GM12878 (cell line): ENCODE results near the gene TOLLIP. TPM values are rescaled to one million over a fixed set of nuclear protein-coding genes. Genes with fewer than 3 reads are reported as not detected.

ENCODE experiments used
- ATAC-seq: fragments of 200-7000 bp; cut with Tn5 transposase; 3 replicates; pipeline ENCODE4 v1.9.1; 2020; ENCODE audit warnings: mild to moderate bottlenecking, moderate library complexity
- BruUV-seq: library from RNA; stranded (reverse); fragments of 400-500 nt; replicated peaks from 2 replicates; lab custom pipeline; 2021; lab: Mats Ljungman, UMichigan
- CTCF ChIA-PET: fragments of 300-600 bp; sonication (Branson Sonifier 250); formaldehyde crosslinking; extraction: SDS; loops from one replicate; lab custom pipeline; 2021; ENCODE audit warnings: inconsistent platforms; lab: Yijun Ruan, JAX
- POLR2A ChIA-PET: fragments of 350-600 bp; formaldehyde crosslinking; extraction: SDS; loops from one replicate; lab custom pipeline; 2021; ENCODE audit warnings: inconsistent platforms; lab: Charles Lee
- RAD21 ChIA-PET: fragments of 300-600 bp; sonication (Branson Sonifier 250); formaldehyde crosslinking; loops from one replicate; lab custom pipeline; 2023; ENCODE audit warnings: antibody characterized with exemption; ENCODE audit not compliant: unreplicated experiment; lab: Charles Lee
- SMC1A ChIA-PET: fragments of 300-600 bp; sonication (Branson Sonifier 250); formaldehyde crosslinking; loops from one replicate; lab custom pipeline; 2023; ENCODE audit not compliant: unreplicated experiment, uncharacterized antibody; lab: Charles Lee
- DNase-seq: peaks from one replicate; pipeline ENCODE4 v3.0.0-alpha.2; 2011; ENCODE audit warnings: low read depth, low spot score
- FAIRE-seq: peaks from 3 replicates; lab custom pipeline; 2011; peaks lifted over from hg19 to GRCh38; lab: Jason Lieb, UNC
- H2AFZ ChIP-seq: 2 replicates; pipeline ENCODE4 v1.6.0; 2011; ENCODE audit warnings: low read depth, low read length, control low read depth; ENCODE audit not compliant: control insufficient read depth
- H3K27ac ChIP-seq: 2 replicates; pipeline ENCODE4 v1.5.1; 2011; ENCODE audit warnings: control low read depth; ENCODE audit not compliant: control insufficient read depth, insufficient read depth
- H3K27me3 ChIP-seq, 2 experiments: replicated peaks in 1 of 2; 2 replicates each; pipeline versions ENCODE4 v1.6.0 to v1.6.1; 2011; ENCODE audit warnings: low read length in 1 of 2; ENCODE audit not compliant: control insufficient read depth in 2 of 2, insufficient read depth in 2 of 2
- H3K36me3 ChIP-seq, 2 experiments: 2 replicates each; pipeline ENCODE4 v1.5.1; 2011; ENCODE audit warnings: low read length in 1 of 2; ENCODE audit not compliant: control insufficient read depth in 2 of 2, insufficient read depth in 2 of 2
- H3K4me1 ChIP-seq: 2 replicates; pipeline ENCODE4 v1.6.1; 2011; ENCODE audit warnings: mild to moderate bottlenecking, low read length, moderate library complexity, mixed read lengths; ENCODE audit not compliant: control insufficient read depth, insufficient read depth
- H3K4me2 ChIP-seq: 2 replicates; pipeline ENCODE4 v1.6.0; 2011; ENCODE audit warnings: control low read depth; ENCODE audit not compliant: control insufficient read depth, insufficient read depth
- H3K4me3 ChIP-seq: fragments of 200-600 bp; sonication (generic); 2 replicates; pipeline ENCODE4 v1.5.1; 2016
- H3K79me2 ChIP-seq: 2 replicates; pipeline ENCODE4 v1.6.0; 2011; ENCODE audit warnings: low read length; ENCODE audit not compliant: control insufficient read depth, insufficient read depth
- H3K9ac ChIP-seq: 2 replicates; pipeline ENCODE4 v1.8.0; 2011; ENCODE audit warnings: low read length, control low read depth, mixed read lengths; ENCODE audit not compliant: control insufficient read depth, insufficient read depth
- H3K9me3 ChIP-seq: replicated peaks from 3 replicates; pipeline ENCODE4 v1.5.1; 2011; ENCODE audit warnings: mild to moderate bottlenecking, low read length; ENCODE audit not compliant: control insufficient read depth, insufficient read depth
- H4K20me1 ChIP-seq: 2 replicates; pipeline ENCODE4 v1.6.0; 2011; ENCODE audit not compliant: control insufficient read depth, insufficient read depth
- CHD2 ChIP-seq: IDR thresholded peaks from 2 replicates; pipeline ENCODE4 v1.6.1; 2011; ENCODE audit warnings: low read depth, low read length, improper control_type of control experiment, borderline replicate concordance
- EP300 ChIP-seq, 2 experiments: fragments of 150-350 bp in 1 of 2; IDR thresholded peaks; 2 replicates each; pipeline ENCODE4 v1.6.1; 2011 to 2012; ENCODE audit warnings: low read depth in 2 of 2, low read length in 2 of 2, borderline replicate concordance in 1 of 2, improper control_type of control experiment in 1 of 2, inconsistent platforms in 1 of 2; ENCODE audit not compliant: control insufficient read depth in 1 of 2
- EZH2 ChIP-seq: IDR thresholded peaks from 2 replicates; pipeline ENCODE4 v1.6.1; 2012; ENCODE audit warnings: low read depth, mild to moderate bottlenecking, control low read depth, inconsistent platforms, low read length, borderline replicate concordance; ENCODE audit not compliant: control insufficient read depth
- FOXK2 ChIP-seq: fragments of 450-650 bp; IDR thresholded peaks from 2 replicates; pipeline ENCODE4 v1.6.1; 2017; ENCODE audit warnings: mild to moderate bottlenecking, moderate library complexity
- HDAC2 ChIP-seq: fragments of 200-600 bp; sonication (generic); IDR thresholded peaks from 2 replicates; pipeline ENCODE4 v1.6.1; 2017
- IKZF2 ChIP-seq, 2 experiments: fragments of 450-650 bp; IDR thresholded peaks; 2 replicates each; pipeline ENCODE4 v1.6.1; 2017; ENCODE audit warnings: mild to moderate bottlenecking in 2 of 2, moderate library complexity in 2 of 2
- MXI1 ChIP-seq: fragments of 150-350 bp; IDR thresholded peaks from 2 replicates; pipeline ENCODE4 v1.6.1; 2011; ENCODE audit warnings: low read depth, mild to moderate bottlenecking, inconsistent platforms, low read length, improper control_type of control experiment
- NFYA ChIP-seq: IDR thresholded peaks from 2 replicates; pipeline ENCODE4 v1.6.1; 2011; ENCODE audit warnings: low read depth, mild to moderate bottlenecking, low read length, improper control_type of control experiment, borderline replicate concordance
- NFYB ChIP-seq: IDR thresholded peaks from 2 replicates; pipeline ENCODE4 v1.6.1; 2011; ENCODE audit warnings: low read depth, mild to moderate bottlenecking, low read length, improper control_type of control experiment, moderate library complexity; ENCODE audit not compliant: insufficient read depth
- ZNF384 ChIP-seq: IDR thresholded peaks from 2 replicates; pipeline ENCODE4 v1.6.1; 2012; ENCODE audit warnings: low read depth, mild to moderate bottlenecking, low read length, improper control_type of control experiment, borderline replicate concordance
- WGBS: methylation state at CpG from one replicate; pipeline ENCODE4 v1.1.6; 2016; ENCODE audit warnings: low lambda C conversion rate; ENCODE audit not compliant: insufficient replicate concordance, insufficient coverage; ENCODE audit errors: missing lambda C conversion rate; 5-methylcytosine and 5-hydroxymethylcytosine counted together
- in situ Hi-C: fragments of 300-500 bp; cut with MboI; formaldehyde crosslinking; loops from 9 replicates; pipeline ENCODE4 v1.14.3; 2018; ENCODE audit warnings: mixed read lengths
- intact Hi-C: fragments of 100-400 bp; cut with micrococcal nuclease; formaldehyde crosslinking; loops from one replicate; pipeline ENCODE4 v1.14.2; 2022; ENCODE audit not compliant: unreplicated experiment
- polyA plus RNA-seq, 11 experiments: library from polyadenylated mRNA; depleted of rRNA in 4 of 11; unstranded in 6 of 11; stranded (reverse) in 5 of 11; fragments of >200 nt; fragmentation: Nextera tagmentation in 4 of 11; fragmentation: Illumina TruSeq in 1 of 11; extraction: Ambion mirVana in 4 of 11; extraction: Trizol in 1 of 11; gene quantifications; 1 replicate in 1 of 11; 2 replicates in 10 of 11; pipeline versions ENCODE4 v1.2.1 to v1.2.3, GENCODE V29; 2011 to 2016; ENCODE audit warnings: inconsistent platforms in 2 of 11, missing spikeins in 2 of 11, low read depth in 1 of 11
- total RNA-seq, 4 experiments: library from RNA; depleted of rRNA in 3 of 4; stranded (reverse); fragments of >200 nt in 3 of 4; fragmentation: Illumina TruSeq in 1 of 4; extraction: Trizol in 1 of 4; gene quantifications; 2 replicates each; pipeline versions ENCODE4 v1.2.1 to v1.2.3, GENCODE V29; 2013 to 2021
- TF ChIP-seq, protein P1 (sequence below): fragments of 450-650 bp; IDR thresholded peaks from 2 replicates; pipeline ENCODE4 v1.6.1; 2018; ENCODE audit warnings: mild to moderate bottlenecking, low read depth, moderate library complexity; ENCODE audit not compliant: partially characterized antibody
- TF ChIP-seq, protein P2 (sequence below): fragments of 450-650 bp; IDR thresholded peaks from 2 replicates; pipeline ENCODE4 v1.6.1; 2017; ENCODE audit warnings: mild to moderate bottlenecking, moderate library complexity
- TF ChIP-seq, protein P3 (sequence below): fragments of 450-650 bp; IDR thresholded peaks from 2 replicates; pipeline ENCODE4 v1.6.1; 2017; ENCODE audit warnings: antibody characterized with exemption, mild to moderate bottlenecking, moderate library complexity

TOLLIP gene
- total and polyA plus RNA-seq, 10 of the 15 experiments (the other 5 are each of a cell fraction or from before 2014, with no cell fraction given): 0.47 to 39.5 (median 21.6) TPM

DNA sequence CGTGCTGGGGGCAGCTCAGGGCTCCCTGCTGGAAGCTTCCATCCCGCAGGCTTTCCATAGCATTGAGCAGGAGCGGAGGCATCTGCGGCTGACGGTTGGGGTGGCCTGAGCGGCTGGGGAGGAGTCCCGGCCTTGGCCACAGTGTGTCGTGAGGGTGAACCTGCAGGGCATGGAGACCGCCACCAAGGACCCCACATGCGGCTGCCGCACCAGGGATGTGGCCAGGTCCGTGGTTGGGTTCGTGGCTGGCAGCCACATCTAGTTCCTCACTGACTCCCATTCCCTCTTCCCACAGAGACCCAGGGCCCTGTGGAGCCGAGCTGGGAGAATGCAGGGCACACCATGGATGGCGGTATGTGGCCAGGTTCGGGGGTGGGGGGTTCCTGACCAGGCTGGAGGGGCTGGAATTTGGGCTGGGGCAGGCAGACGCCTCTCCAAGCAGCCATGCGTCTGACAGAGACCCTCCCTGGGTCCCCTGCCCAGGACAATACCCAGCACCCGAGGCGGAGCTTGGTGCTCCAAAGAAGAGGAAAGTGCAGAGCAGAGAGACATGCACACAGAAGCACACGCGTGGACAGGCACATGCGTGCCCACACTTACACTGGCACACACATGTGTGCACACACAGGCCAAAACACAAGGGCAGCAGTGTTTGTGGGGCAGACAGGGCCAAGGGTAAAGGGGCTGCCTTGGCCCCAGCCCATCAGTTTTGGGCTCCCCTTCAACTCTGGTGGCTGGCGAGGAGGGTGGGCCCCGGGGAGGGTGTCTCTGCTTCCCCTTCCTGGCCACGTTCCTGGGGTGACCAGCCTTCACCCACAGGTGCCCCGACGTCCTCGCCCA is 83.8 kb downstream of the TOLLIP start:
- in situ Hi-C loops (no loop called here), intact Hi-C loops (no loop called here)
- no peak overlapping the region for H2AFZ ChIP-seq
- H4K20me1 ChIP-seq: no peaks in the 10 kb centered on the region
- ChIA-PET SMC1A (no interaction called here), POLR2A (no interaction called here), RAD21 (no interaction called here), CTCF (no interaction called here)
- DNase-seq (no peak), FAIRE-seq (no peak), ATAC-seq (no peak)
- no peak overlapping the region for H3K4me3 ChIP-seq
- no peak overlapping the region for H3K4me2 ChIP-seq
- WGBS: 55% methylated on average over 28 of the region's 29 CpGs
- no peaks in the 10 kb centered on the region for H3K36me3 ChIP-seq
- H3K9me3 ChIP-seq: no peaks in the 10 kb centered on the region
- no peak overlapping the region for H3K27ac ChIP-seq
- no TSS peak for BruUV-seq
- H3K4me1 ChIP-seq: no peaks in the 10 kb centered on the region
- no peaks in the 10 kb centered on the region for H3K27me3 ChIP-seq
- no peak overlapping the region for H3K9ac ChIP-seq
- H3K79me2 ChIP-seq: no peaks in the 10 kb centered on the region
- TF ChIP-seq IKZF2 (IDR thresholded peaks at IDR 0.05): no peak
- TF ChIP-seq FOXK2: no peak
- no peak for TF ChIP-seq EZH2
- no peak for TF ChIP-seq NFYB
- TF ChIP-seq, protein P1, sequence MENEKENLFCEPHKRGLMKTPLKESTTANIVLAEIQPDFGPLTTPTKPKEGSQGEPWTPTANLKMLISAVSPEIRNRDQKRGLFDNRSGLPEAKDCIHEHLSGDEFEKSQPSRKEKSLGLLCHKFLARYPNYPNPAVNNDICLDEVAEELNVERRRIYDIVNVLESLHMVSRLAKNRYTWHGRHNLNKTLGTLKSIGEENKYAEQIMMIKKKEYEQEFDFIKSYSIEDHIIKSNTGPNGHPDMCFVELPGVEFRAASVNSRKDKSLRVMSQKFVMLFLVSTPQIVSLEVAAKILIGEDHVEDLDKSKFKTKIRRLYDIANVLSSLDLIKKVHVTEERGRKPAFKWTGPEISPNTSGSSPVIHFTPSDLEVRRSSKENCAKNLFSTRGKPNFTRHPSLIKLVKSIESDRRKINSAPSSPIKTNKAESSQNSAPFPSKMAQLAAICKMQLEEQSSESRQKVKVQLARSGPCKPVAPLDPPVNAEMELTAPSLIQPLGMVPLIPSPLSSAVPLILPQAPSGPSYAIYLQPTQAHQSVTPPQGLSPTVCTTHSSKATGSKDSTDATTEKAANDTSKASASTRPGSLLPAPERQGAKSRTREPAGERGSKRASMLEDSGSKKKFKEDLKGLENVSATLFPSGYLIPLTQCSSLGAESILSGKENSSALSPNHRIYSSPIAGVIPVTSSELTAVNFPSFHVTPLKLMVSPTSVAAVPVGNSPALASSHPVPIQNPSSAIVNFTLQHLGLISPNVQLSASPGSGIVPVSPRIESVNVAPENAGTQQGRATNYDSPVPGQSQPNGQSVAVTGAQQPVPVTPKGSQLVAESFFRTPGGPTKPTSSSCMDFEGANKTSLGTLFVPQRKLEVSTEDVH: no peak
- no peak for TF ChIP-seq NFYA
- no peak for TF ChIP-seq EP300 (IDR thresholded peaks at IDR 0.05; ENCODE audit: borderline replicate concordance in 1 of 2, control insufficient read depth in 1 of 2, low read depth in 2 of 2, low read length in 2 of 2)
- no peak for TF ChIP-seq CHD2
- TF ChIP-seq ZNF384: no peak
- TF ChIP-seq HDAC2: no peak
- TF ChIP-seq MXI1: no peak
- TF ChIP-seq, protein P2, sequence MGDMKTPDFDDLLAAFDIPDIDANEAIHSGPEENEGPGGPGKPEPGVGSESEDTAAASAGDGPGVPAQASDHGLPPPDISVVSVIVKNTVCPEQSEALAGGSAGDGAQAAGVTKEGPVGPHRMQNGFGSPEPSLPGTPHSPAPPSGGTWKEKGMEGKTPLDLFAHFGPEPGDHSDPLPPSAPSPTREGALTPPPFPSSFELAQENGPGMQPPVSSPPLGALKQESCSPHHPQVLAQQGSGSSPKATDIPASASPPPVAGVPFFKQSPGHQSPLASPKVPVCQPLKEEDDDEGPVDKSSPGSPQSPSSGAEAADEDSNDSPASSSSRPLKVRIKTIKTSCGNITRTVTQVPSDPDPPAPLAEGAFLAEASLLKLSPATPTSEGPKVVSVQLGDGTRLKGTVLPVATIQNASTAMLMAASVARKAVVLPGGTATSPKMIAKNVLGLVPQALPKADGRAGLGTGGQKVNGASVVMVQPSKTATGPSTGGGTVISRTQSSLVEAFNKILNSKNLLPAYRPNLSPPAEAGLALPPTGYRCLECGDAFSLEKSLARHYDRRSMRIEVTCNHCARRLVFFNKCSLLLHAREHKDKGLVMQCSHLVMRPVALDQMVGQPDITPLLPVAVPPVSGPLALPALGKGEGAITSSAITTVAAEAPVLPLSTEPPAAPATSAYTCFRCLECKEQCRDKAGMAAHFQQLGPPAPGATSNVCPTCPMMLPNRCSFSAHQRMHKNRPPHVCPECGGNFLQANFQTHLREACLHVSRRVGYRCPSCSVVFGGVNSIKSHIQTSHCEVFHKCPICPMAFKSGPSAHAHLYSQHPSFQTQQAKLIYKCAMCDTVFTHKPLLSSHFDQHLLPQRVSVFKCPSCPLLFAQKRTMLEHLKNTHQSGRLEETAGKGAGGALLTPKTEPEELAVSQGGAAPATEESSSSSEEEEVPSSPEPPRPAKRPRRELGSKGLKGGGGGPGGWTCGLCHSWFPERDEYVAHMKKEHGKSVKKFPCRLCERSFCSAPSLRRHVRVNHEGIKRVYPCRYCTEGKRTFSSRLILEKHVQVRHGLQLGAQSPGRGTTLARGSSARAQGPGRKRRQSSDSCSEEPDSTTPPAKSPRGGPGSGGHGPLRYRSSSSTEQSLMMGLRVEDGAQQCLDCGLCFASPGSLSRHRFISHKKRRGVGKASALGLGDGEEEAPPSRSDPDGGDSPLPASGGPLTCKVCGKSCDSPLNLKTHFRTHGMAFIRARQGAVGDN: no peak
- TF ChIP-seq, protein P3, sequence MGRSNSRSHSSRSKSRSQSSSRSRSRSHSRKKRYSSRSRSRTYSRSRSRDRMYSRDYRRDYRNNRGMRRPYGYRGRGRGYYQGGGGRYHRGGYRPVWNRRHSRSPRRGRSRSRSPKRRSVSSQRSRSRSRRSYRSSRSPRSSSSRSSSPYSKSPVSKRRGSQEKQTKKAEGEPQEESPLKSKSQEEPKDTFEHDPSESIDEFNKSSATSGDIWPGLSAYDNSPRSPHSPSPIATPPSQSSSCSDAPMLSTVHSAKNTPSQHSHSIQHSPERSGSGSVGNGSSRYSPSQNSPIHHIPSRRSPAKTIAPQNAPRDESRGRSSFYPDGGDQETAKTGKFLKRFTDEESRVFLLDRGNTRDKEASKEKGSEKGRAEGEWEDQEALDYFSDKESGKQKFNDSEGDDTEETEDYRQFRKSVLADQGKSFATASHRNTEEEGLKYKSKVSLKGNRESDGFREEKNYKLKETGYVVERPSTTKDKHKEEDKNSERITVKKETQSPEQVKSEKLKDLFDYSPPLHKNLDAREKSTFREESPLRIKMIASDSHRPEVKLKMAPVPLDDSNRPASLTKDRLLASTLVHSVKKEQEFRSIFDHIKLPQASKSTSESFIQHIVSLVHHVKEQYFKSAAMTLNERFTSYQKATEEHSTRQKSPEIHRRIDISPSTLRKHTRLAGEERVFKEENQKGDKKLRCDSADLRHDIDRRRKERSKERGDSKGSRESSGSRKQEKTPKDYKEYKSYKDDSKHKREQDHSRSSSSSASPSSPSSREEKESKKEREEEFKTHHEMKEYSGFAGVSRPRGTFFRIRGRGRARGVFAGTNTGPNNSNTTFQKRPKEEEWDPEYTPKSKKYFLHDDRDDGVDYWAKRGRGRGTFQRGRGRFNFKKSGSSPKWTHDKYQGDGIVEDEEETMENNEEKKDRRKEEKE: no peak
